GM20000 (cell line): ENCODE data around the gene FSTL4.

Experiments used
- DNase-seq: peaks from one replicate; pipeline ENCODE4 v3.0.0; 2012; ENCODE audit warnings: low spot score
- CTCF ChIP-seq: IDR thresholded peaks from 2 replicates; pipeline ENCODE4 v1.5.1; 2012; ENCODE audit warnings: mild to moderate bottlenecking, control low read depth; ENCODE audit errors: extremely low read depth, missing control alignments

FSTL4 gene

GRCh38 chr5:133391354-133392136 lies 220.8 kb downstream of the FSTL4 start:
- no peak for TF ChIP-seq CTCF
- no peak for DNase-seq

GRCh38 chr5:133390416-133391353 lies 221.7 kb downstream of the FSTL4 start:
- DNase-seq: no peak
- TF ChIP-seq CTCF: no peak

- DNase-seq: no peak
Observed at GRCh38 chr5:133389066-133389590, 223.2 kb downstream of the FSTL4 start.

GRCh38 chr5:133387621-133388020 lies 224.7 kb downstream of the FSTL4 start:
- no peak for DNase-seq
- TF ChIP-seq CTCF: no peak

More at GRCh38 chr5:133389066-133389590, 223.2 kb downstream of the FSTL4 start:
- no peak for TF ChIP-seq CTCF

GRCh38 chr5:133387091-133387490 lies 225.2 kb downstream of the FSTL4 start:
- no peak for TF ChIP-seq CTCF

GRCh38 chr5:133386662-133387061 lies 225.7 kb downstream of the FSTL4 start:
- DNase-seq: no peak
- TF ChIP-seq CTCF: no peak

More at GRCh38 chr5:133387091-133387490, 225.2 kb downstream of the FSTL4 start:
- no peak for DNase-seq
